GM12875 (cell line): ENCODE data around the gene CPM.
"Not testable (repeated sequence)": the region's sequence is repeated elsewhere in the genome, so short reads cannot be mapped to it uniquely, and the experiment has no call there.

ENCODE experiments used
- H3K4me3 ChIP-seq: one replicate; pipeline ENCODE4 v1.5.1; 2011; ENCODE audit warnings: low read depth, low read length, control low read depth
- TF ChIP-seq, protein P1 (sequence below): IDR thresholded peaks from 2 replicates; pipeline ENCODE4 v1.5.1; 2011; ENCODE audit warnings: low read depth, mild to moderate bottlenecking, control low read depth, inconsistent platforms, low read length, moderate library complexity, borderline replicate concordance; ENCODE audit not compliant: insufficient read depth

The CPM gene

DNA sequence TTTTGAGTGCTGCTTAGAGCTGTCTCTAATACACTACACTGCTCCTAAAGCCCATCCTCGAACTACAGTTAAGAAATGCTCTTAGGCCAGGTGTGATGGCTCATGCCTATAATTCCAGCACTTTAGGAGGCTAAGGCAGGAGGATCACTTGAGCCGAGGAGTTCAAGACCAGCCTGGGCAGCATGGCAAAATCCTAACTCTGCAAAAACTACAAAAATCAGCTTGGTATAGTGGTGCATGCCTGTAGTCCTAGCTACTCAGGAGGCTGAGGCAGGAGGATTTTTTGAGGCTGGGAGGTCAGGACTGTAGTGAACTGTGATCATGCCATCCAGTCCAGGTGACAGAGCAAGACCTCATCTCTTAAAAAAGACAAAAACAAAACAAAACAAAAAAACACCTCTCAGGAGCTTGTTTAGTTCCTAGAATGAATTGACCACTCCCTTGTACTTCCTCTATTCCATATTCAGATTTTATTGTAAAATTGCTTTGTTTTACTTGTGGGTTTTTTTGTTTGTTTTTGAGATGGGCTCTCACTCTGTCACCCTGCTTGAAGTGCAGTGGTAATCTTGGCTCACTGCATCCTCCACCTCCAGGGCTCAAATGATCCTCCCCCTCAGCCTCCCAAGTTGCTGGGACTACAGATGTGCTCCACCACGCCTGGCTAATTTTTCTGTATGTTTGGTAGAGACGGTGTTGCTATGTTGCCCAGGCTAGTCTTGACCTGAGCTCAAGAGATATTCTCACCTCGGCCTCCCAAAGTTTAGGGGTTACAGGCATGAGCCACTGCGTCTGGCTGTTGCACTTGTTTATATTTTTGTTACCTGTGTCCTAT, 111.4 kb downstream of the CPM start:
- H3K4me3 ChIP-seq = no peak overlapping the region
- TF ChIP-seq, protein P1, sequence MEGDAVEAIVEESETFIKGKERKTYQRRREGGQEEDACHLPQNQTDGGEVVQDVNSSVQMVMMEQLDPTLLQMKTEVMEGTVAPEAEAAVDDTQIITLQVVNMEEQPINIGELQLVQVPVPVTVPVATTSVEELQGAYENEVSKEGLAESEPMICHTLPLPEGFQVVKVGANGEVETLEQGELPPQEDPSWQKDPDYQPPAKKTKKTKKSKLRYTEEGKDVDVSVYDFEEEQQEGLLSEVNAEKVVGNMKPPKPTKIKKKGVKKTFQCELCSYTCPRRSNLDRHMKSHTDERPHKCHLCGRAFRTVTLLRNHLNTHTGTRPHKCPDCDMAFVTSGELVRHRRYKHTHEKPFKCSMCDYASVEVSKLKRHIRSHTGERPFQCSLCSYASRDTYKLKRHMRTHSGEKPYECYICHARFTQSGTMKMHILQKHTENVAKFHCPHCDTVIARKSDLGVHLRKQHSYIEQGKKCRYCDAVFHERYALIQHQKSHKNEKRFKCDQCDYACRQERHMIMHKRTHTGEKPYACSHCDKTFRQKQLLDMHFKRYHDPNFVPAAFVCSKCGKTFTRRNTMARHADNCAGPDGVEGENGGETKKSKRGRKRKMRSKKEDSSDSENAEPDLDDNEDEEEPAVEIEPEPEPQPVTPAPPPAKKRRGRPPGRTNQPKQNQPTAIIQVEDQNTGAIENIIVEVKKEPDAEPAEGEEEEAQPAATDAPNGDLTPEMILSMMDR = no peak

DNA sequence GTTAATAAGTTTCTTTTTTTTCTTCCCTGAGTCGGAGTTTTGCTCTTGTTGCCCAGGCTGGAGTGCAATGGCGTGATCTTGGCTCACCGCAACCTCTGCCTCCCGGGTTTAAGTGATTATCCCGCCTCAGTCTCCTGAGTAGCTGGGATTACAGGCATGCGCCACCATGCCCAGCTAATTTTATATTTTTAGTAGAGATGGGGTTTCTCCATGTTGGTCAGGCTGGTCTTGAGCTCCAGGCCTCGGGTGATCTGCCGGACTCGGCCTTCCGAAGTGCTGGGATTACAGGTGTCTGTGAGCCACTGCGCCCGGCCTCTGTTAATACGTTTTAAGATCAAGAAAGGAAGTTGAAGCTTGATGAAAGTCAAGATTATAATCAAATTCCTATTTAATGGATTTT, 113.5 kb downstream of the CPM start:
- H3K4me3 ChIP-seq = not testable (repeated sequence)

DNA sequence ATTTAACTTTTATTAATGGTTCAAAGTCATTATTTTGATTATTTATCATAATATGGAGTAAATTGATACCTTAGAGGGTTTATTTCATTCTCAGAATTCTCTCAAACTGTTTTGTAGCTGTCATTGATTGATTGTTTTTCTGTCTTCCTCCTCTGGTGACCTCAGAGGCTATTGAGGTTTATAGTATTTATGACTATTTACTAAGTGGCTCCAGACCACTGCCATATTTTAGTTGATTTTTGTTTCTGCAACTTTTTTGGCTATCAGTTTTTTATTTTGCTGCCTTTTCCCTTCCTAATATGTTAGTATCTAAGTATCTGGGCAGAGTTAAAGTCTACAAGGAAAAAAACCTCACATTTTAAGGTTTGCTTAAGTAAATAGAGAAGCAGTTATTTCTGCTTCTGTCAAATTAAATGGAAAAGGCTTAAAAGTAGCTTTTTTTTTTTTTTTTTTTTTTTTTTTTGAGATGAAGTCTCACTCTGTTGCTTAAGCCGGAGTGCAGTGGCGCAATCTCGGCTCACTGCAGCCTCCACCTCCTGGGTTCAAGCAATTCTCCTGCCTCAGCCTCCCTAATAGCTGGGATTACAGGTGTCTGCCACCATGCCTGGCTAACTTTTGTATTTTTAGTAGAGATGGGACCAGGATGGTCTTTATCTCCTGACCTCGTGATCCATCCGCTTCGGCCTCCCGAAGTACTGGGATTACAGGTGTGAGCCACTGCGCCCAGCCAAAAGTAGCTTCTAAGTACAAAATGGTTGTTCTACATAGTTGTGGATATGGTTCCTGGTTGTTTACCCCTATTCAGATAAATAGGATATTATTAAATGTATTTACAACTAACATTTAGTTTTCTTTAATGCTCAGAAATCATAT, 116.8 kb downstream of the CPM start:
- TF ChIP-seq, protein P1 = no peak
- no peak overlapping the region for H3K4me3 ChIP-seq

DNA sequence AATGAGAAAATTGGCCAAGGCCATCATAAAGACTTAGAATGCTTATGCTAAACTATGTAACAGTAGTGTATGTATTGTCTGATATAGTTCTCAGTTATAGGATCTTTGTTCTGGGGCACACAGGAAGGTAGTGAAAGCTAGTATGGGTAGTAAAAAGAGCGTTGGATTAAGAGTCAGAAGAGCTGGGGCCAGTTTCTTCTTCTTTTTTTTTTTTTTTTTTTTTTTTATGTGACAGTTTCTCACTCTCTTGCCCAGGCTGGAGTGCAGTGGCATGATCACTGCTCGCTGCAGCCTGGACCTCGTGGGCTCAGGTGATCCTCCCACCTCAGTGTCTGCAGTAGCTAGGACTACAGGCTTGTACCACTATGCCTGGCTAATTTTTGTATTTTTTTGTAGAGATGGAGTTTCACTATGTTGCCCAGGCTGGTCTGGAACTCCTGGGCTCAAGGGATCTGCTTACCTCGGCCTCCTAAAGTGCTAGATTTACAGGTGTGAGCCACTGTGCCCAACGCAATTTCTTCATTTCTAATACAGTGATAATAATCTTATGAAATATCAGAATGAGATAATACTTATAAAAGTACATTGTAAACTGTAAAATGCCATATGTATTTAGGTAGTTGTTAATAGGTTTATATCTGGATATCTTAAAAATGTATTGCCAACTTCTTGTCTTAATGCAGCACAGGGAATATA, 117.6 kb downstream of the CPM start:
- TF ChIP-seq, protein P1 = no peak
- no peak overlapping the region for H3K4me3 ChIP-seq

DNA sequence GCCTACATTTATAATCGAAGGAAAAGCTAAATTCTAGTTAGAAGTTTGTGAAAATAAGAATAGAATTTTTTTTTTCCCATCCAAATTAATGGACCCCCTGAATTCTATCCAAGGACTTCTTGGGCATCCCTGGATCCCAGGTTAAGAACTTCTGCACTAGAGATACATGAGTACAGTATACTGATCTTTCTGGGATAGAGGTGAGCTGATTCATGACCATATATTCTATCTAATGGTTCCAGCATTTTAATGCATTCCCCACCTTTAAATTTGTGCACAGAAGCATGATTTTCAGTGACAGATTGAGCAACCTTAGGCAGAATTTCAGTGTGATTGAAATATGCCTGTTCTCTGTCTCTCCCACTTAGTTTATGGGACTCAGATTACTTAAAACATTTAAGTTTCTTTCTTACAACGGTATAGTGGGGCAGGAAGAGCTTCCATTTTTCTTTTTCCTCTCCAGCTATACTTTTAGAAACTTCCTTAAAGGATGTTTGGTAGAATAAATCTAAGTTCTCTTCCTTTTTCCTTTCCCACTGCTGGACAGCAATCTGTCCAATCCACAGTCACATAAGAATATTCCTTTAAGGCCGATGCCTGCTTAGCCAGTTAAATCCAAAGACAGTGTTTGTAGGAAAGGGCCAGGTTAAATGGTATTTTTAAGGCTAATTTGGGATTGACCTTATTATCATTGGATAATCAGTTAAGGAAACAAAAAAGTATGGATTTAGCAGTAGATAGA, 118.3 kb downstream of the CPM start:
- TF ChIP-seq, protein P1 = no peak
- H3K4me3 ChIP-seq = no peak overlapping the region

DNA sequence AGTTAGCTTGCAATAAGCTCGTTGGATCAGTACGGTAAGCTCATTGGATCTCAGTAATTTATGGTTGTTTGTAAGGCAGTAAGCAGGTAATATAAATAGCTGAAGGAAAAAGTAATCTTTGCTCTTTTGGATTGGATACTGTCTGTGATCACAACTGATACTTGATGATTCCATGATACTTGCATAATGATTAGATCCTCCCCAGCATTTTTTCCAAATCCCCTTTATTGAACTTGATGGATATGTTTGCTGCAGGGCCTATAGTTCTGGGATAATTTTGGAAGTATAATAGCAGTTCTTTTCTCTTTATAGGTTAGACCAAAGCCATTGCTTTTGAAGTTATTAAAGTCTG, 119.8 kb downstream of the CPM start:
- no peak overlapping the region for H3K4me3 ChIP-seq
- TF ChIP-seq, protein P1 = no peak
